Measurements from ENCODE around the gene KIAA2012. TPM values are rescaled to one million over a fixed set of nuclear protein-coding genes. Genes with fewer than 3 reads are reported as not detected.

KIAA2012 gene
- total RNA-seq, 1 donor from 2014 or later: not detected

DNA sequence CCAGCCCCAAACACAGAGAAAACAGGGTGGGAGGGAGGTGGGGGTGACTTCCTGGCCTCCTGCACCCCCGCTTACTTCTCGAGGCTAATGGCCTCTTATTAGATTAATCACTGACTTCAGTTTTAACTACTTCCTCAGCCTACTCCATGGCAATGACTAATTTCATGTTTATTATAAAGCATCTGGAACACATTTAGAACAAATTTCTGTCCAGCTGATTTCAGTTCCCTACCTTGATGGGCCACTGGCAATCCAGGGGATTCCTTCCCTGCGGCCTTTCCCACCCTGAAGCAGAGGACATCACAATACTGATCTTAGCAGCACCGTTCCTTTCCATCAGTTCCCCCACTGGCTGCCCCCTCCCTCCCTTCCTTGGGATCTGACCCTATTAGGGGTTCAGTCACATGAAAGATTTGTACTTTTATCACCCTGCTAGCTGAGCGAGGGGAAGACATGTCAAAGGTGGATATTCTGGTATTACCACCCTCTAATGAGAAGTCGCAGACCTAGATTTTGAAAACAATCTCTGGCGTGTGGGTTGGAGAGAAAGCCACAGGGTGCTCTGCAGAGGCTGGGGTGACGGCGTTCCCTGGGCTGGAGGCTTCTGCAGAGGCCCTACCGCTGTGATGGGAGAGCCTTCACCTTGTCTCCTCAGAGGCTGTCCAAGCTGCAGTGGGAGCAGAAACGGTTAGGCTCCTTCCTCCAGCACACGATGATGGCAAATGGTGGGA is 67.6 kb downstream of the KIAA2012 start:
- H3K36me3 Mint-ChIP-seq (ENCODE audit: unreplicated experiment): no peaks in the 10 kb centered on the region
- no peak overlapping the region for H3K27ac Mint-ChIP-seq (ENCODE audit: unreplicated experiment)

DNA sequence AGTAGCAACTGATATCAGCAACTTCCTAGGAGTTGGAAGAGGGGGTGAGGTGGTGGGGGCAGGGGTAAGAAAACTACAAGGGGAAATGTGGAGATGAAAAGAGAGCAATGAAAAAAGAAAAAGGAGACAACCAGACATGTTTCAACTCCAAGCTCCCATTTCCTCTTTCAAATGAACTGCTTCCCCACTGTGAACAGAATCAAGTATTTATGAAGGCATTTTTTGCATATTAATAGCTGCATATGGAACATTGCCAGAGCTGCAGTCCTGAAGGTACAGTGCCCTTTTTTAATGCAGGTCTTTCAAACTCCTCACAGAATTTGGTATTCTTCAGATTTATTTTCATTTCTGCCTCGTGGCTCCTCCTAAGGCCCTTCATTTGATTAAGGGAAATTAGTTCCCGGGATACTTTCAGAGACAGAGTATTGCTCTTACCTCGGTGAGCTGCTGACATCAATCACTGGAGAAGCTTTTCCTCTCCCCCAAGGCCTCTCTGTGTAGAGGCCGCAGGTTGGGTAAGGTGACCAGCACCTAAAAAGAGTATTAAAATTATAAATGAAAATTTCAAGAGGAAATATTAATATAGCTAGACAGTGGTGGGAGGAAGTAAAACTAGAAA is 68.4 kb downstream of the KIAA2012 start:
- H3K27ac Mint-ChIP-seq (ENCODE audit: unreplicated experiment): no peak overlapping the region
- no peak overlapping the region for H3K4me3 Mint-ChIP-seq (ENCODE audit: unreplicated experiment)
- peaks cover 12% of the 10 kb centered on the region for H3K4me1 Mint-ChIP-seq (ENCODE audit: unreplicated experiment)
- H3K9me3 Mint-ChIP-seq (ENCODE audit: unreplicated experiment): no peaks in the 10 kb centered on the region
- no peak for DNase-seq (ENCODE audit: extremely low spot score, unreplicated experiment)
- H3K27me3 Mint-ChIP-seq (ENCODE audit: unreplicated experiment): no peaks in the 10 kb centered on the region
- H3K36me3 Mint-ChIP-seq (ENCODE audit: unreplicated experiment): no peaks in the 10 kb centered on the region
- TF ChIP-seq, protein P1, sequence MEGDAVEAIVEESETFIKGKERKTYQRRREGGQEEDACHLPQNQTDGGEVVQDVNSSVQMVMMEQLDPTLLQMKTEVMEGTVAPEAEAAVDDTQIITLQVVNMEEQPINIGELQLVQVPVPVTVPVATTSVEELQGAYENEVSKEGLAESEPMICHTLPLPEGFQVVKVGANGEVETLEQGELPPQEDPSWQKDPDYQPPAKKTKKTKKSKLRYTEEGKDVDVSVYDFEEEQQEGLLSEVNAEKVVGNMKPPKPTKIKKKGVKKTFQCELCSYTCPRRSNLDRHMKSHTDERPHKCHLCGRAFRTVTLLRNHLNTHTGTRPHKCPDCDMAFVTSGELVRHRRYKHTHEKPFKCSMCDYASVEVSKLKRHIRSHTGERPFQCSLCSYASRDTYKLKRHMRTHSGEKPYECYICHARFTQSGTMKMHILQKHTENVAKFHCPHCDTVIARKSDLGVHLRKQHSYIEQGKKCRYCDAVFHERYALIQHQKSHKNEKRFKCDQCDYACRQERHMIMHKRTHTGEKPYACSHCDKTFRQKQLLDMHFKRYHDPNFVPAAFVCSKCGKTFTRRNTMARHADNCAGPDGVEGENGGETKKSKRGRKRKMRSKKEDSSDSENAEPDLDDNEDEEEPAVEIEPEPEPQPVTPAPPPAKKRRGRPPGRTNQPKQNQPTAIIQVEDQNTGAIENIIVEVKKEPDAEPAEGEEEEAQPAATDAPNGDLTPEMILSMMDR (IDR thresholded peaks at IDR 0.05): no peak

More for the DNA sequence above, 67.6 kb downstream of the KIAA2012 start:
- Mint-ChIP-seq H3K9me3 (ENCODE audit: unreplicated experiment) (no peaks in the 10 kb centered on the region), H3K4me1 (ENCODE audit: unreplicated experiment) (peaks cover 17% of the 10 kb centered on the region), H3K27me3 (ENCODE audit: unreplicated experiment) (no peaks in the 10 kb centered on the region), H3K4me3 (ENCODE audit: unreplicated experiment) (no peak overlapping the region)
- TF ChIP-seq, protein P1 (IDR thresholded peaks at IDR 0.05): no peak
- DNase-seq (ENCODE audit: extremely low spot score, unreplicated experiment): no peak

DNA sequence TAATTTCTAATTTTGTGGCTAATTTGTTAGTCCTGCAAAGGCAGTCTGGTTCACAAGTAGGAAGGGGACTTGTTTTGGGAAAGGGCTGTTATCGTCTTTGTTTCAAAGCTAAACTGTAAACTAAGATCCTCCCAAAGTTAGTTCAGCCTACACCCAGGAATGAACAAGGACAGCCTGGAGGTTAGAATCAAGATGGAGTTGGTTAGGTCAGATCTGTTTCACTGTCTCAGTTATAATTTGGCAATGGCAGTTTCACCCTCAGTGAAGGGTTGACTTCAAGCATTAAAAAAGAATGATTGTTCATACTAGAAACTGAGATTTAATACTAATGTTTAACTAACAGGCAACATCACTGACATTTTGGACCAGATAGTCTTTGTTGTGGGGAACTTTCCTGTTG is 69.5 kb downstream of the KIAA2012 start:
- Mint-ChIP-seq H3K27me3 (ENCODE audit: unreplicated experiment) (no peaks in the 10 kb centered on the region), H3K4me1 (ENCODE audit: unreplicated experiment) (peaks cover 18% of the 10 kb centered on the region), H3K27ac (ENCODE audit: unreplicated experiment) (no peak overlapping the region), H3K36me3 (ENCODE audit: unreplicated experiment) (no peaks in the 10 kb centered on the region), H3K9me3 (ENCODE audit: unreplicated experiment) (no peaks in the 10 kb centered on the region), H3K4me3 (ENCODE audit: unreplicated experiment) (no peak overlapping the region)
- no peak for DNase-seq (ENCODE audit: extremely low spot score, unreplicated experiment)
- TF ChIP-seq, protein P1 (IDR thresholded peaks at IDR 0.05): no peak

DNA sequence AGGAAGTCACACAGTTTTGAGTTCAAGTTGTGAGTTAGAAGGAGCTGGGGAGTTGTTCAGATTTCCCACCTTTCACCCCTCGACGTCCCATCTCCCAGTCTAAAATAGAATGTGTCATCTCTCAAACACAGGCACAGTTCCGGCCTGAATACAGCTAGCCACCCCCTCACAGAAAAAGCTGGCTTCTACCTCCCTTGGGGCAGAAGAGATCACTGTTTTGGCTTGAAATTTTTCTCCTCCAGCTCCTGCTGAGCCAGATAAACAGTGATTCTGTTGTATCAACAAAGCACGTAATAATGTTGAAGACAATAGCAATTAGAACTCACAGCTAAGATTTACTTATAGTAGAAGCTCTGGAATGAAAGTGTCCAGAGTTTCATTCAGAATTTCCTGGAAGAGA is 74.7 kb downstream of the KIAA2012 start:
- Mint-ChIP-seq H3K9me3 (ENCODE audit: unreplicated experiment) (no peaks in the 10 kb centered on the region), H3K27ac (ENCODE audit: unreplicated experiment) (peak overlapping the region; percentile 68), H3K4me1 (ENCODE audit: unreplicated experiment) (peaks cover 26% of the 10 kb centered on the region), H3K27me3 (ENCODE audit: unreplicated experiment) (no peaks in the 10 kb centered on the region), H3K4me3 (ENCODE audit: unreplicated experiment) (no peak overlapping the region), H3K36me3 (ENCODE audit: unreplicated experiment) (no peaks in the 10 kb centered on the region)
- DNase-seq (ENCODE audit: extremely low spot score, unreplicated experiment): no peak
- TF ChIP-seq, protein P1 (IDR thresholded peaks at IDR 0.05): no peak

DNA sequence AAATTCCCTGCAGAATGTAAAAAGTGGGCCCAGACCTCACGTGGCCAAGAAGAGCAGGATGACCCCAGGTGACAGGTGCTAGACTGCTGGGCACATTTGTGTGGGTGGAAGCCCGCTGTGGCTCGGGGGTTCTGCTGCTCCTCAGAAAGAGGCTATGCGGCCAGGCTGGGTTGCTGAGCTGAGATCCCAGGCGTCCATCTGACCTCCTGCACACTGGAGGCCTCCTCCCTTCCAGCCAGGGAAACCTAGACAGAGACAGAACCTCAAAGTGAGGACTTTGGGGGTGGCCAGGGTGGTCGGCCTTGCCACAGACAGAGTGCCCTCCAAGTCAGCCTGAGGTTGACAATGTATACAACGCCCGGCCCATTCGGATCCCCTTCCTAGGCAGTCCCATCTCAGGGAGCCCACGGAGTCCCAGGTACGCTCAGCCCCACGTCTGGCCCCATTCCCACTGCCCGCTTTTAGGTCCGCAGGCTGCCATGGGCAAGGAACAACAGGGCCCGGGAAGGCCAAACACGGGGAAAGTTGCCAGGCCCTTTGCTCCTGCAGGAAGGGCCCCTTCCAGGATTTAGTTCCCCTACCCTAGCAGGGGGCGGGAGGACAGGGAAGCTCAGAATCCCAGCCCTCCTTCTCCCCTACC is 75.6 kb downstream of the KIAA2012 start:
- no peak for DNase-seq (ENCODE audit: extremely low spot score, unreplicated experiment)
- peaks cover 26% of the 10 kb centered on the region for H3K4me1 Mint-ChIP-seq (ENCODE audit: unreplicated experiment)
- TF ChIP-seq, protein P1 (IDR thresholded peaks at IDR 0.05): no peak
- H3K27me3 Mint-ChIP-seq (ENCODE audit: unreplicated experiment): no peaks in the 10 kb centered on the region
- no peak overlapping the region for H3K27ac Mint-ChIP-seq (ENCODE audit: unreplicated experiment)
- H3K4me3 Mint-ChIP-seq (ENCODE audit: unreplicated experiment): no peak overlapping the region
- H3K36me3 Mint-ChIP-seq (ENCODE audit: unreplicated experiment): no peaks in the 10 kb centered on the region
- no peaks in the 10 kb centered on the region for H3K9me3 Mint-ChIP-seq (ENCODE audit: unreplicated experiment)
